ENCODE results near the gene PIKFYVE. TPM values are rescaled to one million over a fixed set of nuclear protein-coding genes. Genes with fewer than 3 reads are reported as not detected.
"Not testable (repeated sequence)": the region's sequence is repeated elsewhere in the genome, so short reads cannot be mapped to it uniquely, and the experiment has no call there.

The PIKFYVE gene
- total RNA-seq, 4 donors from 2014 or later, result 19.1 to 29.7 (median 22.8) TPM

DNA sequence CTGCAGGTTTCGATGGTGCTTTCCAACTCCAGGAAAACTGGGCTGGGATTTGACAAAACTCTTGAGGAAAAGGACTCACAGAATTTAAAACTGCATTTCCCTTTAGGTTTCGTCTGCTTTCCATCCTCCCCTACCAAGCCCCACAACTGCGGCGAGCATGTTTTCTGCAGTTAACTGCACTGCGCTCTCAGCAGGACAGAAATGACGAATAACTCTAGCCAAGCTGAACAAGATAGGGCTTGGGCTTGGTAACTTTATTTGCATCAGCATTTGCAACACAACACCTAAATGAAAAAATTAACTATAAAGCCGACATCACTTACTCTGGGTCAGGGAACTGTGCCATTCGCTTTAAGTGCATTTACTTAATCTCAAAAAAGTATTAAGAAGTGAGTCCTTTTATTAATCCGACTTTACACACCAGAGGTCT is 669 bp upstream of the PIKFYVE start:
- peaks cover 36 to 41% (median 40%) of the 10 kb centered on the region in 4 donors for H3K4me1 ChIP-seq
- TF ChIP-seq EP300 (IDR thresholded peaks at IDR 0.05) (no peak), POLR2AphosphoS5 (IDR thresholded peaks at IDR 0.05) (no peak), POLR2A (IDR thresholded peaks at IDR 0.05; ENCODE audit: low read depth) (no peak)
- TF ChIP-seq, protein P1, sequence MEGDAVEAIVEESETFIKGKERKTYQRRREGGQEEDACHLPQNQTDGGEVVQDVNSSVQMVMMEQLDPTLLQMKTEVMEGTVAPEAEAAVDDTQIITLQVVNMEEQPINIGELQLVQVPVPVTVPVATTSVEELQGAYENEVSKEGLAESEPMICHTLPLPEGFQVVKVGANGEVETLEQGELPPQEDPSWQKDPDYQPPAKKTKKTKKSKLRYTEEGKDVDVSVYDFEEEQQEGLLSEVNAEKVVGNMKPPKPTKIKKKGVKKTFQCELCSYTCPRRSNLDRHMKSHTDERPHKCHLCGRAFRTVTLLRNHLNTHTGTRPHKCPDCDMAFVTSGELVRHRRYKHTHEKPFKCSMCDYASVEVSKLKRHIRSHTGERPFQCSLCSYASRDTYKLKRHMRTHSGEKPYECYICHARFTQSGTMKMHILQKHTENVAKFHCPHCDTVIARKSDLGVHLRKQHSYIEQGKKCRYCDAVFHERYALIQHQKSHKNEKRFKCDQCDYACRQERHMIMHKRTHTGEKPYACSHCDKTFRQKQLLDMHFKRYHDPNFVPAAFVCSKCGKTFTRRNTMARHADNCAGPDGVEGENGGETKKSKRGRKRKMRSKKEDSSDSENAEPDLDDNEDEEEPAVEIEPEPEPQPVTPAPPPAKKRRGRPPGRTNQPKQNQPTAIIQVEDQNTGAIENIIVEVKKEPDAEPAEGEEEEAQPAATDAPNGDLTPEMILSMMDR (IDR thresholded peaks at IDR 0.05), result no peak
- H3K27ac ChIP-seq (replicated peaks in 1 of 4), result peak overlapping the region; percentile 92 to 97 (median 96)
- H3K9me3 ChIP-seq, result no peaks in the 10 kb centered on the region
- no peaks in the 10 kb centered on the region for H3K36me3 ChIP-seq
- DNase-seq (ENCODE audit: extremely low spot score), result no peak
- H3K27me3 ChIP-seq, result no peaks in the 10 kb centered on the region
- peak overlapping the region; percentile 84 to 93 (median 86) for H3K4me3 ChIP-seq
- intact Hi-C loops (cut with DNase I), result no loop called here
- WGBS, result 6% methylated on average over 9 of the region's 9 CpGs

DNA sequence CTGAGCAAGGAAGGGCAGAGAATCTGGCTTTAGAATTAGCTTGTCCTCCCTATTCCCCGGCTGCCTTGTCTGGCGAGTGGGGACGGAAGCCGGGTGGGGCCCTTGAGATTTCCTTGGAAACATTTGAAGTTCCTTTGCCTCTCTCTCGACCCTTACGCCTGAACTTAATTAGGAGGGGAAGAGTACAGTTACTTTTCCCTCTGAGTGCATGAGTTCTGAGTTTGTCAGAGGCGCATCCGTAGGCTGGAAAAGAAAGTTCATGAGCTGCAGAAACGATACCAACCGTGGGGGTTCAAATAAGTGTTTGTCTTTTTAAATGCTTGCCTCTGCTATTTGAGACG is 468 bp downstream of the PIKFYVE start:
- 0% methylated on average over 11 of the region's 11 CpGs for WGBS
- Histone ChIP-seq H3K27ac (replicated peaks in 1 of 4) (peak overlapping the region; percentile 92 to 97 (median 96)), H3K36me3 (peaks cover 0 to 3% (median under 1%) of the 10 kb centered on the region in 4 donors), H3K27me3 (no peaks in the 10 kb centered on the region), H3K4me3 (peak overlapping the region; percentile 84 to 93 (median 86)), H3K4me1 (peaks cover 36 to 44% (median 40%) of the 10 kb centered on the region in 4 donors), H3K9me3 (no peaks in the 10 kb centered on the region)
- DNase-seq (ENCODE audit: extremely low spot score), result no peak
- intact Hi-C loops (cut with DNase I), result no loop called here
- TF ChIP-seq POLR2A (IDR thresholded peaks at IDR 0.05; ENCODE audit: low read depth) (no peak), EP300 (IDR thresholded peaks at IDR 0.05) (no peak), POLR2AphosphoS5 (IDR thresholded peaks at IDR 0.05) (no peak)
- TF ChIP-seq, protein P1 (IDR thresholded peaks at IDR 0.05), result no peak

DNA sequence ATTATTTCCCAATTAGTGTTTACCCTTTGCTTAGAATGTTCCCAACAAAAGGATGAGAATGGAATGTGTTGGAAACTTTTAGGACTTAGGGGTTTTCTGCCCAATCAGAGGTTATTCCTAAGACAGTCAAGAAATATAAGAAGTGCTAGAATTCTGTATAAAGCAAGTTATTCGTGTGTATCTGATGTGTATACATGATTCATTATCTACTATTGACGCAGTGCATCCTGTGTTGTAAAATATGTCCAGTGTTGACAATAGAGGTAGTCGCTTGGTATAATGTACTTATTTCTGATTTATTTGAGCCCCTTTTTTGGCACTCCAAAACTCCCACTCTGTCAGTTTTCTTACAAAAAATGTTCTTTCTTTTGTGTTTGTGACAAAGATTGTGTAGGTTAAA is 881 bp downstream of the PIKFYVE start:
- H3K4me1 ChIP-seq, result peaks cover 36 to 44% (median 40%) of the 10 kb centered on the region in 4 donors
- no peaks in the 10 kb centered on the region for H3K9me3 ChIP-seq
- peaks cover 0 to 6% (median 2%) of the 10 kb centered on the region in 4 donors for H3K36me3 ChIP-seq
- H3K27ac ChIP-seq (replicated peaks in 1 of 4), result peak overlapping the region; percentile 92 to 97 (median 96)
- H3K4me3 ChIP-seq, result peak overlapping the region; percentile 84 to 93 (median 86)
- TF ChIP-seq POLR2A (IDR thresholded peaks at IDR 0.05; ENCODE audit: low read depth) (no peak), EP300 (IDR thresholded peaks at IDR 0.05) (no peak), POLR2AphosphoS5 (IDR thresholded peaks at IDR 0.05) (no peak)
- TF ChIP-seq, protein P1 (IDR thresholded peaks at IDR 0.05), result no peak
- H3K27me3 ChIP-seq, result no peaks in the 10 kb centered on the region
- no peak for DNase-seq (ENCODE audit: extremely low spot score)
- intact Hi-C loops (cut with DNase I), result no loop called here
- WGBS, result 3% methylated on average over 3 of the region's 3 CpGs

DNA sequence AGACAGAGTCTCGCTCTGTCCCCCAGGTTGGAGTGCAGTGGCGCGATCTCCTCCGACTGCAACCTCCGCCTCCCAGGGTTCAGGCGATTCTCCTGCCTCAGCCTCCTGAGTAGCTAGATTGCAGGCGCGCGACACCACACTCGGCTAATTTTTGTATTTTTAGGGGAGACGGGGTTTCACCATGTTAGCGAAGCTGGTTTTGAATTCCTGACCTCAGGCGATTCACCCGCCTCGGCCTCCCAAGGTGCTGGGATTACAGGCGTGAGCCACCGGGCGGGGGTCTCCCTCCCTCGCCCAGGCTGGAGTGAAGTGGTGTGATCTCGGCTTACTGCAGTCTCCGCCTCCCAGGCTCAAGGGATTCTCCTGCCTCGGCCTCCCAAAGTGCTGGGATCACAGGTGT is 1.5 kb downstream of the PIKFYVE start:
- intact Hi-C loops (cut with DNase I); H3K9me3 ChIP-seq; DNase-seq (ENCODE audit: extremely low spot score); H3K27me3 ChIP-seq: not testable (repeated sequence)
- H3K27ac ChIP-seq (replicated peaks in 1 of 4), result peak overlapping the region in 1 of 4 donors; percentile 40
- peak overlapping the region; percentile 18 to 93 (median 86) for H3K4me3 ChIP-seq
- H3K4me1 ChIP-seq, result peaks cover 36 to 44% (median 40%) of the 10 kb centered on the region in 4 donors
- WGBS, result 76% methylated on average over 17 of the region's 22 CpGs
- peaks cover 0 to 11% (median 5%) of the 10 kb centered on the region in 4 donors for H3K36me3 ChIP-seq

DNA sequence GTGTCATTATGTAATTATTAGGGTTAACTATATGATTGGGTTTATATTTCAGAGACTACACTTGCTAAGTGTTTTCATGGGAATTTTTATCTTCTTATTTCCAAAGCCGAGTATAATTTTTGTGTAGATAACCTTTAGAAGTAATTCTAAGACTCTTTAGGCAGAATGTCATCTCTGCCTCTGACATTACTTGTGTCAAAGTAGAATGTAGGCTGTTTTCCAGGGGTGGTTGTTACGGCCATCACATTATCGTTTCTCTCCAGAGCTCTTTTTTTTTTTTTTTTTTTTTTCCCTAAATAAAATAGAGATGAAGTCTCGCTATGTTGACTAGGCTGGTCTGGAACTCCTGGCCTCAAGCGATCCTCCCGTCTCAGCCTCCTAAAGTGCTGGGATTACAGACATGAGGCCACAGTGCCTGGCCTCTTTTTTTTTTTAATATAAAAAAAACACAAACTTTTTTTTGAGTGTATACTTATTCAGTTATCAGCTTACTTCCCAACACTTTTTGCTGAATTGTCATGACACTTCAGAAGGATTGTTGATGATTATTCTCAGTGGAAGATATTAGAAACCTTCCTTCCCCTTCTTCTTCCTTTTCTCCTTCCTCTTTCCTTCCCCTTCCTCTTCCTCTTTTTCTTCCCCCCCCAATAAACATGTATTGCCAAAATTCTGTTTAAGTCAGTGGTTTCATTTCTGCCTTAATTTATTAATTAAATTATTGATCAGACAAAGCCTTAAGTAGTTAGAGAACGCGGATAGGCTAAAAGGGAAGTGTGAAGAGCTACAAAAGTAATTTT is 2.3 kb downstream of the PIKFYVE start:
- 71% methylated on average over 8 of the region's 8 CpGs for WGBS
- Histone ChIP-seq H3K27me3 (no peaks in the 10 kb centered on the region), H3K4me1 (peaks cover 36 to 44% (median 40%) of the 10 kb centered on the region in 4 donors), H3K27ac (replicated peaks in 1 of 4) (peak overlapping the region in 1 of 4 donors; percentile 40), H3K4me3 (peak overlapping the region in 1 of 4 donors; percentile 18), H3K9me3 (no peaks in the 10 kb centered on the region), H3K36me3 (peaks cover 0 to 20% (median 10%) of the 10 kb centered on the region in 4 donors)
- intact Hi-C loops (cut with DNase I), result no loop called here
- no peak for DNase-seq (ENCODE audit: extremely low spot score)
- TF ChIP-seq POLR2A (IDR thresholded peaks at IDR 0.05; ENCODE audit: low read depth) (no peak), POLR2AphosphoS5 (IDR thresholded peaks at IDR 0.05) (no peak), EP300 (IDR thresholded peaks at IDR 0.05) (no peak)
- TF ChIP-seq, protein P1 (IDR thresholded peaks at IDR 0.05), result no peak

Measured in esophagus muscularis mucosa (tissue), 4 donors.